Forelimb muscle (tissue), 1 donor: ENCODE data around the gene SYT17. TPM values are rescaled to one million over a fixed set of nuclear protein-coding genes. Genes with fewer than 3 reads are reported as not detected.
"Not testable (repeated sequence)": the region's sequence is repeated elsewhere in the genome, so short reads cannot be mapped to it uniquely, and the experiment has no call there.

Experiments
- DNase-seq: peaks from one replicate; pipeline ENCODE4 v3.0.0-alpha.2; 2013; ENCODE audit warnings: low read depth
- polyA plus RNA-seq: library from polyadenylated mRNA; unstranded; fragments of 120-200 nt; gene quantifications from one replicate; pipeline ENCODE4 v1.2.1, GENCODE V29; 2013; ENCODE audit not compliant: insufficient read length

SYT17 gene
- polyA plus RNA-seq, 1 donor = 5.9 TPM

DNA sequence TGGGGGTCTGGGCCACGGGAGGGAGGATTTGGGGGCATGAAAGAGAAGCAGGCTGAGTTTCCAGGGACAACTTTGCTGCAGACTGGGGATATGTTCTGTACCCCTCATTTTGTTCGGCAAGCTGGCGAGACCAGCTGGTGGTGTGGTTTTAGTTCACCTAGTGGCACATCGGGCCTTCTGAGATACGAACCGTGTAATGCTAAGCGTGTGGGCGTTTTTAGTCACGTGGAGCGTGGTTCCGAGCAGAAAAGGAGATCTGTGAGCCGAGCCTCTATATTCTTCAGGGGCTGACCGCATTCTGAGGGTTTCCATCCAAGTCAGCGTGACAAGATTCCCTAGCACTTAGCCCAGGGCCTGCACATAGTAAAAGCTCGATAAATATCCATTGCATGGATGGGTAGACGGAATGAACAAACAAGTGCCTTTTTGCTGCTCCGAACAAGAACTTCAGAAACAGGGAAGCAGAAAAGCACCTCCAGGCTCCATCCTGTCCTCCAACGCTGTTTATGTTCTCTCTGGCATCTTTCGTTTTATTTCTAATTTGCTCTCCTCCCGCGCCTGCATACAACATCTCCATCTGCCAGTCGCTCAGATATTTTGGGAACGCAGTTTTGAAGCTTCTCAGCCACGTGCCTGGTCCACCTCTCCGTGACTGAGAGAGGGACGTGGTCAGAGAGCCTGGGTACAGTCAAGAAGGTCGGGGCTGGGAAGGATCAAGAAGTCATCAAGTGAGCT is 5.8 kb downstream of the SYT17 start:
- no peak for DNase-seq

DNA sequence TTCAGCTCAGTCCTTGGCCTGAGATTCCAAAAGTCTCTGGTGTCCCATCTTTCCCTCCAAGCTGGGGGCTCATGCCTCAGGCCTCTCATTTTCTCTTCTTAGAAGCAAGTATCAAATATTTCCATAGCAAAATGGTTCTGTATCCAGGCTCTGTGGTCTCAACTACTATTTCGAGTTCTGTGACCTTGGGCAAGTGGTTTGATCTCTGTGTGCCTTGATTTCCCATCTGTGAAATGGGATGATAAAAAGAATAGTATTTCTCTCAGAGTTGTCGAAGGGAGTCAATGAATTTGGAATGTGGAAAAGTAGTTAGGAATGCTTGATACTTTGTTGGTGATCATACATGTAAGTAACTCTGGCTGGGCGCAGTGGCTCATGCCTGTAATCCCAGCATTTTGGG is 6.4 kb downstream of the SYT17 start:
- DNase-seq = no peak

- DNase-seq = no peak
Measured at GRCh38 chr16:19175492-19176262, 7.6 kb downstream of the SYT17 start.

DNA sequence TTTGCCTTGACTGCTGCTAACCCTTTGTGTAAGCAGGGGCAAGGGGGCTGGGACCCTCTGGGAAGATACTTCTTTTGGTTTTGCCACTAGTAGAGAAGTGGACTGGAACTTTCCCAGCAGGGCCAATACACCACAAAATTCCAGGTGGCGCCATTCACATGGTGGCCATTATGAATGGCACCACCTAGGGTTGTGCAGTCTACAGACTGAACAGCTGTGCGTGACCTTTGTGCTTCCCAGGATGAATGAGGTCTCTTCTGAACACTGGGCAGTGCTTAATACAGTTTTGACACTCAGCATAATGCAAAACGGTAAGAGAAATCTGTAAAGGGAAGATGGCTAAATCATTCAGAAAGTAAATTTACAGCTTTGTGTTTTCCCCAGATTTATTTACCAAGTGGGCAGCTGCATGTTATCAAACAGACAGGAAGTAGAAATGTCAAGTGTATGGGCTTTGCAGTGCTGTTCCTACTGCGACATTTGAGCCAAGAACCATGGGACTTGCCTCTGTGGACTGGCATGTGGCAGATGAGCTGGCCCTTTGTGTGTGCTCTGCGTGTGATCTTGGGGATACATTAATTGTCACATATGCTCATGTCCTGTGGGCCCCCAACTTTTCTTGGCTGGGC is 9.2 kb downstream of the SYT17 start:
- no peak for DNase-seq

DNA sequence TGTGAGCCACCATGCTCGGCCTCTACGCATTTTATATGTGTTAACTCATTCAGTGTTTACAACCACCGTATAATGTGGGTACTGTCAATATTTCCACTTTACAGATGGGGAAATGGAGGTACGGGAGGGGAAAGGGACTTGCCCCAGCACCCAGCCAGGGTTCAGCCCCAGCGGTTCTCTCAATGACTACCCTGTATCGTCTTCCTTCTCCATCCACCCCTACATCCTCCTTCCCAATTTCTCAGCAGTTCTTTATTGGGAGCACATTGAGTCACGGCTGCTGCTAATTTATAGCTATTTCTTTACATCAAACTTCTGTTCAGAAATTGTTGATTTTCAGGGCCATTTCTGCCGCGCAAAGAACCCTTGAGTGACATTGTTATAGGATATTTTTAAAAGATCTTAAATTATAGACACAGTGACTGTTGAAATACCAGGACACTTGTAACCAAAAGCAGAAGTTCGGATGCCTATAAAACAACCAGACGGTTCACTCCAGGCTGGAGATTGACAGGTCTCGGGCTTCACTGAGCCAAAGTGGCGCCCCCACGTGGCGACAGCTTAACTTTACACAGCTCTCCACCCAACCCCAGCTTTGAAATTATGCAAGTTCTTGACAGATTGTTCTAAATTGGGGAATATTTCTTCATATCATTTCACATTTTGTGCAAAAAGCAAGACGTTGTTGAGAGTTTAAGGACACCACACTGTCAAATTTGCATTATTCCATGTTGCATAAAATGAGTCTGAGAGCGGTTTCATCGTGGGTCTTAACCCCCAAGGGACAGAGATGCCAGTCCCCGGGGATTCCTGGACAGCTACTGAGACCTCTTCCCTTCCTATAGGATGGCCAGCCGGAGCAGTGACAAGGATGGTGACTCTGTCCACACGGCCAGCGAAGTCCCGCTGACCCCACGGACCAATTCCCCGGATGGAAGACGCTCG is 11.8 kb downstream of the SYT17 start:
- DNase-seq = no peak

GRCh38 chr16:19180741-19181140 is 12.7 kb downstream of the SYT17 start:
- no peak for DNase-seq

GRCh38 chr16:19182481-19182880 is 14.4 kb downstream of the SYT17 start:
- DNase-seq = no peak

DNA sequence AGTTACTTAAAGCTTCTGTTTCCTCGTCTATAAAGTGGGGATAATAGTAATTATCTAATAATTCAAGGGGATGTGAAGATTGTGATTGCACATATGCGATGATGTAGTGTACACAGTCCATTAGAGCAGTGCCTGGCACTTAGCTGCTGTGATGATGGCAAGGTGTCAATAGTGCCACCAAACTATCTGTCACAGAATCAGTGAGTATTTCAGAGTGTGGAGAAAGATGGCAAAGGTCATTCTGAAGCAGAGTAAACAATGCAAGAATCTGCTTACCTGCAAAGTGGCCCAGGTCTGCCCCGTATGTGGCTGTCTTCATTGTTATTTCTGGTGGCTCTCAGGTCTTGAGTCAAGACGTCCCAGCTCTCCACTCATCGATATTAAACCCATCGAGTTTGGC is 15.1 kb downstream of the SYT17 start:
- no peak for DNase-seq

DNA sequence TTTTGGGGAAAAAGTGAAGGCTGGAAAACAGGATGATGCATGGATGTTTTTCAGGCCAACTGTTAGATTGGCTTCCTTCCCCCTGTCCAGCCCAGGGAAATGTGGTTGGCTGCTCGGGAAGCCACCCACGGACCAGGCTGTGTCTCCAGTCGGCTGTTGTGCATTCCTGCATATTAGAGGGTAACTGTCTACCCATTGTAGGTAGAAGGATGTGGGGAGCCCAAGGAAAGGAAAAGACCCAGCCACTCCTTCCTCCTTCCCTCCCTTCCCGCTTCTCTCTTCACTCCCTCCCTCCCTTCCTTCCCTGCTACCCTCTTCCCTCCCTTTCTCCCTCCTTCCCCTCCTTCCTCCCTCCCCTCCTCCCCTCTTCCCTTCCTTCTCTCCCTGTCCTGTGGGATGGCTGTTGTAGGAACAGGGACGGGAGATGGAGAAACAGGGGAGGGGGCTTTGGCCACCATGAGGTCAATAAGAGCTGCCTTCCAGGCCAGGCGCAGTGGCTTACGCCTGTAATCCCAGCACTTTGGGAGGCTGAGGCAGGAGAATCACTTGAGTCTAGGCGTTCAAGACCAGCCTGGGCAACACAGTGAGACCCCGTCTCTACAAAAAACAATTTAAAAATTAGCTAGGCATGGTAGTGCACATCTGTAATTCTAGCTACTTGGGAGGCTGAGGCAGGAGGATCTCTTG is 16.9 kb downstream of the SYT17 start:
- DNase-seq = no peak

DNA sequence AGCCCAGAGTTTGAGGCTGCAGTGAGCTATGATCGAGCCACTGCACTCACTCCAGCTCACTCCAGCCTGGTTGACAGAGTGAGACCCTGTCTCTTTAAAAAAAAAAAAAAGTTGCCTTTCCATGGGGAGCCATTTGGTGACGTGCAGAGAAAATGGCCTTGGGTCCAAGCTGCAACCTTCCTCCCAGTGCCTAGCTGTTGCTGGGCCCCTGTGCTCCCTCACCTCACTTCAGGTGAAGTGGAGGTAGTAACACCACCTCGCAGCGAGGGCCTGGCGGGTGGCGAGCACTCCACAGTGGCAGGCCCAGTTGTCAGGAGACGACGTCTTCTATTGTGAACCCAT is 17.4 kb downstream of the SYT17 start:
- no peak for DNase-seq

DNA sequence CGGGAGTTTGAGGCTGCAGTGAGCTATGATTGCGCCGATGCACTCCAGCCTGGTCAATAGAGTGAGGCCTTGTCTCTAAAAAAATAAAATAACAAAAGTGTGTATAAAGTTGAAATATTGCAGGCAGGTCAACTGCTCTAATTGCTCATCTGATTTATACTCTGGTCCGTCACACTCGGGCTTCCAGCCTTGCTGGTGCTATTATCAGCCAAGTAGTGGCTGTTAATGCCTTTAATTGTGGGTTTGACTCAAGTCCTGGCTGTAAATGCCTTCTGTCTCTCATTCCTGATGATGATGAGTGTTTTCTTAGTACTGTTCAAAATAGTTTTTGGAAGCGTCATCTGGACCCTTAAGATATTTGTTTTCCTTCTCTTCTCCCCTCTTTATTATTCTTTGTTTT is 18.4 kb downstream of the SYT17 start:
- no peak for DNase-seq

GRCh38 chr16:19187961-19188360 is 19.9 kb downstream of the SYT17 start:
- not testable (repeated sequence) for DNase-seq

DNA sequence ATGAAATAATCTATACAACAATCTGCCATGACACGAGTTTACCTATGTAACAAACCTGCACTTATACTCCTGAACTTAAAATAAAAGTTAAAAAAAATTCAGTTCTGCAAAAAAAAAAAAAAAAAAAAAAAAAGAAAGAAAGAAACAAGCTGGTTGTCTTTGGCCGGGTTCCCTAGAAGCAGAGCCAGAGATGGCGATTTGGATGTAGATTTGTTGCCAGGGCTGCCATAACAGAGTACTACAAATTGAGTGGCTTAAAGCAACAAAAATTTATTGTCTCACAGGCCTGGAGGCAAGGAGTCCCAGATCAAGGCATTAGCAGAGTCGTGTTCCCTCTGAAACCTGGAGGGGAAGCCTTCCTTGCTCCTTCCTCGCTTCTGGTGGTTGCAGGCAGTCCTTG is 20.4 kb downstream of the SYT17 start:
- no peak for DNase-seq

GRCh38 chr16:19192865-19193264 is 24.8 kb downstream of the SYT17 start:
- no peak for DNase-seq

GRCh38 chr16:19196871-19197270 is 28.8 kb downstream of the SYT17 start:
- DNase-seq = no peak

- DNase-seq = no peak
Measured at GRCh38 chr16:19203374-19203966, 35.4 kb downstream of the SYT17 start.

GRCh38 chr16:19210280-19210924 is 42.4 kb downstream of the SYT17 start:
- DNase-seq = no peak

DNA sequence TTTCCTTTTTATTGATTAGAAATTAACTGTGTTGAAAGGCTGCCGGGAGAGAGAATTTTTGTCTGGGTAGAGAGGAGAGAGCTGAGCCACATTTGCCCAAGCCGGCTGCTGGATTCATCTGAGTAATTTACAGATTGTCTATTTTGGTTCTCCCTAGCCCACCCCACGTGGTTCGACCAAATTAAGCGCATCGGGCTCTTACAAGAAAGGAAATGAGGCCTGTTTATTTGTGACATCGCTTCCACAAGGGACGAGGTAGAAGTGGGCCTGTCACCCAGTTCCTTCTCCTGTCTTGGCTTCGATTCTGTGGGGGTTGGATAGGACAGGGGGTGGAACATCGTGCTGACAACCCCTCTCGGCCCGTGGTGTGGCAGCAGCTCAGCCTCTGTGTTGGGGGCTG is 42.9 kb downstream of the SYT17 start:
- no peak for DNase-seq

DNA sequence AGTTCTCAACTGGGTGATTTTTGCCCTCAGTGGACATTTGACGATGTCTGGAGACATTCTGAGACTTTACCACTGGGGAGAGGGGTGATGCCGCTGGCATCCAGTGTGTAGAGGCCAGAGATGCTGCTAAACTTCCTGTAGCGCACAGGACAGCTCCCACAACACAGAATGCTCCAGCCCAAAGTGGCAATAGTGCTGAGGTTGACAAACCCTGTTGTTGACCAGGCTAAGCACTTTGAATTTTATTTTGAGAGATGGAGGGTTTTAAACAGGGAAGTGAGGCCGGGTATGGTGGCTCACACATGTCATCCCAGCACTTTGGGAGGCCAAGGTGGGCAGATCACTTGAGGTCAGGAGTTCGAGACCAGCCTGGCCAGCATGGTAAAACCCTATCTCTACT is 44.0 kb downstream of the SYT17 start:
- DNase-seq = no peak

- DNase-seq = no peak
Measured at GRCh38 chr16:19213885-19214284, 45.8 kb downstream of the SYT17 start.
